IPS-NIHi7 (cell line): Measurements from ENCODE around the gene ZNF462.
"Not testable (repeated sequence)": the region's sequence is repeated elsewhere in the genome, so short reads cannot be mapped to it uniquely, and the experiment has no call there.

Source experiments
- DNase-seq: peaks from one replicate; pipeline ENCODE4 v3.0.0; 2012; ENCODE audit warnings: mixed read lengths; ENCODE audit errors: extremely low spot score

ZNF462 gene

DNA sequence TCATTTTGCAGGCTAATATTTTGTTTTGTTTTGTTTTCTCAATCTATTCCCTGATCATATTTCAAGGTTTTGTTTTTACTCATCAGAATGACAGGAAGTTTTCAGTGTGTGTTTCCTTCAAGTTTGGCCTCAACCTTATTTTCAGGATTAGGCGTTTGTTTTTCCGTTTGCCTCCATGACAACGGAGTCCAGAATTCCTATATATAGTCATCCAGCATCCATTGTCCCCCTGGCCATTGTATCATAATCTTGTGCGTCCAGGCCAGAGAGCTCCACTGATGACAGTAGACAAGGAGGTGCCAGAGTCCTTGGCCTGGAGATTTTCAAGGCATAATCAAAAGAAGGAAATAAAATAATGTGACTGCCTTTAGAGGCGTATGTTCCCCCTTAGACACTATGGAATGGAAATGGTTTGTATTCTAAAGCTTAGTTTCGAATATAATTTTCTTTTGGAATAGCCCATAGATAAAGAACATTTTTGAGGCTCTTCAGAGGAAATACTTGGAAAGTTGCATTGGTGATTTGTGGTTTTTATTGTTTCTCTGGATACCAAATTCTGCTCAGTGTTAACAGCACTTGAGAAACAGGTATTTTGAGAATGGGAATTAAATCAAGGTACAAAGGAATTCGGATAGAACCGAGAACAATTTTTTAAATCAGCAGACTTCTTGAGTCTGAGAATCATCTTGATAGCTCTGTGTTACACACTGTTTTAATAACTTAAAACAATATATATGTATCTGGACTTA lies 99.8 kb downstream of the ZNF462 start:
- DNase-seq, result no peak

DNA sequence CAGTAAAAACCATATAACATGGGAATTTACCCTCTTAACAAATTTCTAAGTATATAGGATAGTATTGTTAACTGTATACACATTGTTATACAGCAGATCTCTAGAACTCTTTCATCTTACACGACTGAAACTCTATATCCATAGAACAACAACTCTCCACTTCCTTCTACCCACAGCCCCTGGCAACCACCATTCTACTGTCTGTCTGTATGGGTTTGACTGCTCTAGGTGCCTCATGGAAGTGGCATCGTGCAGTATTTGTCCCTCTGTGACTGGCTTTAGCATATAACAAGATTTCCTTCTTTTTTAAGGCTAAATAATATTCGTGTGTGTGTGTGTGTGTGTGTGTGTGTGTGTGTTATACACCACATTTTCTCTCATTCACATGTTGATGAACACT lies 100.7 kb downstream of the ZNF462 start:
- DNase-seq, result no peak

DNA sequence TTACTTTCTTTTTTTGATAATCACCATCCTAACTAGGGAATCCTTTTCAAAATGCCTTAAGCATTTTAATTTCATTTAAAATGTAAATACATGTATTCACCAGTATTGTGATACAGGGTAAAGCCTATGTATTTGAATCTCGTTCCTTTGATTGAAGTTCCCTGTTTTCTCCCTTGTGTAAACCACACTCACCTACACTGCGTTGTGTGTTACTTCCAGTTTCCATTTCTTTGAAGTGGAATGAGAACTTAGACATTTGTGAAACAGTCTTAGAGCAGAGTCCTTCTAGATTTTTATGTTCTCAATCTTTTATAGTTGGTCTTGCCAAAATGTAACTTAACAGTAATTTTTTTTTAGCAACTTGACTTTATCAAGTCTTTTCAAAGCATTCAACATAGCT lies 101.4 kb downstream of the ZNF462 start:
- DNase-seq, result no peak

DNA sequence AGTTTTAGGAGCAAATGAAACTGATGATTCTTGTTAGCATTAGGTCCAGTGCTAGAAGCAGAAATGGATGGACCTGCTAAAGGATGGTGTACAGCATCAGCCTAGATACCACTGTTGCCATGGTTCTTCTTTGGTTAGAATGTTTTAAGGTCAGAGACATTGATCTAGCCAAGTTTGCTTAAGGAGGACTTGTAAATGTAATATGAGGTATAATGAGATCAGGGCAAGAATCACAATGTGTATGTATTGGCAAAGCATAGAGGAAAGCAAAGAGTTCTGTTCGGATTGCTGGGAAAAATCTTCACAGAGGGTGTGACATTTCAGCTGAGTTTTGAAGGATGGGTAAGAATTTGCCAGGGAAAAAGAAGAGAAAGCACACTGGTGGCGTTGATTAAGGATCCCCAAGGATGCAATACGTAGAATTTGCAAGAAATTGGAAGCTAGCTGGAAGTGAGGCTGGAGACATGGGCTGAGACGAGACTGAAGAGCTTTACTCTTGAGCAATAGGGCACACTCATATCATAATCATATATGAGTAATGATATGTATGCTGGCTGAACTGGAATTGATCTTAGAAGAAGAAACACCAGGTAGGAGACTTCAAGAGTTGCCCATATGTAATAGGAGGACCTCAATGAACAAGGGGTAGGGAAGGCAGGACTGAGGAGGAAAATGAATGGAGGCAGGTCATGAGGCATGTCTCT lies 102.0 kb downstream of the ZNF462 start:
- DNase-seq, result no peak

DNA sequence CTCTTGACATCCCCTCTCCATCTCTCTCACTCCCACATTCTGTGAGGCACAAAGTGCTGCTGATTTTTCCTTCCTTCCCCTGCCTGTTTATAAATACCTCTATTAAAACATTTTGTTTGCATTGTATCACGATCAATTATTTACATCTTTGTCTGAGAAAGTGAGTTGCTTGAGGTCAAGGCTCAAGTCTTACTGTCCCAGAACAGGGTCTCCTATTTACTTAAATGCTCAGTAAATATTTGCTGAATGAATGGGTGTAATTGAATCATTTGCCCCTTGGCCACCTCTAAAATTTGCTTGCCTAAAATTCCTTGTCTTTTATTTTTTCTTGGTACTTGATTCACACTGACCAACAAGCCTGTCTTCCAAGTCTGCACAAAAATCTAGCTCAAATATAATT lies 103.5 kb downstream of the ZNF462 start:
- no peak for DNase-seq

DNA sequence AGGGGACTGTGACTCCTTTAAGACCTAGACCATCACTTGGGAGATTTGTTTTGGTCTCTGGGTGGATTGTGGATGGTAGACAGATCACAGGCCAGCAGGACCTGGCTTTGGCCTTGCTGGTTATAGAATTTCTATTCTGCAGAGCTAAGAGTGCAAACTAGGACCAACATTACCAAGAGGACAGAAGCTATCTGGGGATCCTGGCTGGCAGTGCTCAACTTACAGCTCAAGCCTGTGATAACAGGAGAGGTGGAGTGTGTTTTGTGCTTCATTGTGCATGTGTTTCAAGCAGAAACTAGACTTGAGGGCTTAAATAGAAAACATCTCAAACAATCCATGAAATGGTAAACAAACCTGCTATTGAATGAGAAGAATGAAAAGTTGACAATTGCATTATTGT lies 106.7 kb downstream of the ZNF462 start:
- no peak for DNase-seq

DNA sequence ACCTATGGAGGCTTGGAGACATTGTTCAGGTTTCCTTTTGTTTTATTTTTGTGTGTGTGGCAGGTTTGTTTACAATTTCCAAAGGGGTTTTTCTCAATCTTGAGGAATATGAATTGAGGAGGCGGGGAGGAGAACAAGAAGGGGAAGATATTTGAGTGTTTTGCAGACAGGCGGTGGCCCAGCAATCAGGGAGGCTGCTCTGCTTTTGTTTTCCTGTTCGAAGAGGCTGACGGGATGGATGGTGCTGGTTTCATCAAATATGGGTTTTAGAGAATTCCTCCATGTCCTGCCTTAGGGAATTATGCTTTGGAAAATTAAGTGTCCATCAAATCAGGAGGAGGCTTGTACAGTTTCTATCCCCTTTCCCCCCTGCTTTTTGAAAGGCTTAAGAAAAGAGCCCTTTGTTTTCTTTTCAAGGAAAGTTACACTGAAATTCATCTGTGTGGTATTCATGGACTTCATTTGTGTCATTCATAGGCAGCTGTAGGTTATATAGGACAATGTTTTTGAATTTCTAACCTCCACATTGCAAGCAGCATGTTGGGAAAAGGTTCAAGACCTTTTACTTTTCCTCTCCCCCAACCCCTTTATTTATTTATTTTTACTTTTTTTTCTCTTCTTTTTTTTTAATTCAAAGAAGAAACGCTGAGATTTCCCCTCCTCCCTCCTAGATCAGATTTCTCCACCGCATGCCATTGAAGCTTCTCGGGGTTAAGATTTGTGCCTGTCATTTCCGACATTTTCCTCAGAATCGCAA lies 107.4 kb downstream of the ZNF462 start:
- no peak for DNase-seq

DNA sequence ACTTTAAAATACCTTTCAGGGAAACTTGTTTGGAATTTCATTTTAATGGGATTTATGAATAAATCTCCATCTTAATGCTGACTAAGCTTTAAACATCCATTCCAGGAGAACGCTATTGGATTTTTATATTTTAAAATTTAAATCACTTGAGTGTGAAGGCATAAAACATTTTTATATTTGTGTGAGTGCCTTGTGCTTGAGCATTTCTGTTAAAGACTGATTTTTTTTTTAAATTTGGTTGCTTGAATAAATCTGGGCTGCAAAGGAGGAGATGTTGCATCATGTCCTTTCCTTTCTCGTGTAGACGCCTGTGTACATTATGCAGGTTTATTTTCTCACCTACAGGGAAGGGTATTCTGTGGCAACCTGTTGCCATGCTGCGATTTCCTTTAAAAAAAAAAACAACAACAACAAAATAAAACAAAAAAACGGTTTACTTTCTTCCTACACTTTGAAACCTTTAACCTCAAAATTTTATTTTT lies 108.1 kb downstream of the ZNF462 start:
- DNase-seq, result no peak

DNA sequence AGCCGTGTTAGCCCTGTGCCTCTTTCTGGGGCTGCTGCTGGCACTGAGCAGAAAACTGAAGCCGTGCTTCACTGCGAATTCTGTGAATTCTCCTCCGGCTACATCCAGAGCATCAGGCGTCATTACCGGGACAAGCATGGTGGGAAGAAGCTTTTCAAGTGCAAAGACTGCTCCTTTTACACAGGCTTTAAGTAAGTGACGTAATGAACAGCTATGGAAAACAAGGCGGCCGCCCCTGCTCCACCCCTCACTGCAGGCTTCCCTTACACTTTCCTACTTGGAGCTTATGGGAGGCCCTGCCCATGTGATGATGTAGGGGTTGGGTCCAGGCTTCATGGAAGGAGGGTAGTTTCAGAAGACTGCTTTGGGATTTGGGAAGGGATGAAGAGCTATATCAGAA lies 109.1 kb downstream of the ZNF462 start:
- no peak for DNase-seq

DNA sequence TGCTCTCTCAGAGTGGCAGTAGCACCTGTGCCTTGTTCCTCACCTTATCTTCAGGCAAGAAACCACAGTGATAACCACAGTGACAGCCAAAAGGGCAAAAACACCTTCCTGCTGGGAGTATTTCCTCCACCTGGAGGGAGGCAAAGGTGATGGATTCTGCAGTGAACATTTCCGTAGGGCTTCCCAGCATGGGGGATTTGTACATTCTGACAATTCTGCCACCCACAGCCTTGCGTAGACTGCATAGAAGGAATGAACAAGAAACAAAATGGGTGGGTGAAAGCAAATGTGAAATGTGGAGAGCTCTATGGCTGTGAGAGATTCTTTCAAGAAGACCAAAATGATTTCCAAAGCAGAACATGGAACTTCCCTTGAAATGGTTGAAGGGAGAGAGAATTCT lies 111.4 kb downstream of the ZNF462 start:
- no peak for DNase-seq

DNA sequence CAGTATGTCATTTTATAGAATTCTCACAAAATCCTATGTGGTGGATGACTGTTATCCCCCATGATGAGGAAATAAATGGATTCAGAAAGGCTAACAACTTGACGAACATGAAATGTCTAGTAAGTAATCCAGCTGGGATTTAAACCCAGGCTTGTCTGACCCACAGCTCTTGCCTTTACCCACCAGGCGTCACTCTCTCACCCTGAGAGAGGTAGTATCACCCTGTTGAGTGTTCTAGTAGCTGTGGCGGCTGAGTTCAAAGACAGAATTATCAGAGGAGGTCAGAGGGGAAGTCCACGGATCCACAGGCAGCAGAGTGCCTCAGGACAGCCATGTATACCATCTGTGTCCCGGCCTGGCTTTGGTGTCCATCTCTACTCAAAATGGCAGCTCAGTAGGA lies 113.8 kb downstream of the ZNF462 start:
- DNase-seq, result no peak

DNA sequence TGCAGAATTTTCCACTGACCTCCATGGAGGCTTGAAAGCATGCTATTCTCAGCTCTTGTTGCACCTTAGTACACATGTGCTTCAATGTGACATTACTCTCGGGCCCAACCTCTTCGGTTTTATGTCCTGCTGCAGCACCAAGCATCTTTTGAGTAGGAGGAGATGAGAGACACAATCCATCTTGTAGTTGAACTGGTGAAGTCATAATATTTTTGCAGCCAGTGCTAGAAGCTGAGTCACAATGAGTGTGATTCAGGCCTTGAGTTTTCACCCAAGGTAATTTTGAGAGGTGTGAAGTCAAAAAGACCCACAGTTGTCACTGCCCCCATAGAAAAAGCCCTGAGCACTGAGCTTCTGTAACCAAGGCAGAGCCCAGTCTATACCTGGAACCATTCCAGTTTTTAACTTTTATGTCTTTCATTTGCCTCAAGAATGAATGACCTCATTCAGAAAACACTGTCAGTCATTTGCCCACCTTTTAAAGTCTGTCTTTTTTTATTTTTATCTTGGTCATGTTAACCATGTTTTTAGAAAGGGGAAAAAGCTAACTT lies 117.7 kb downstream of the ZNF462 start:
- no peak for DNase-seq

DNA sequence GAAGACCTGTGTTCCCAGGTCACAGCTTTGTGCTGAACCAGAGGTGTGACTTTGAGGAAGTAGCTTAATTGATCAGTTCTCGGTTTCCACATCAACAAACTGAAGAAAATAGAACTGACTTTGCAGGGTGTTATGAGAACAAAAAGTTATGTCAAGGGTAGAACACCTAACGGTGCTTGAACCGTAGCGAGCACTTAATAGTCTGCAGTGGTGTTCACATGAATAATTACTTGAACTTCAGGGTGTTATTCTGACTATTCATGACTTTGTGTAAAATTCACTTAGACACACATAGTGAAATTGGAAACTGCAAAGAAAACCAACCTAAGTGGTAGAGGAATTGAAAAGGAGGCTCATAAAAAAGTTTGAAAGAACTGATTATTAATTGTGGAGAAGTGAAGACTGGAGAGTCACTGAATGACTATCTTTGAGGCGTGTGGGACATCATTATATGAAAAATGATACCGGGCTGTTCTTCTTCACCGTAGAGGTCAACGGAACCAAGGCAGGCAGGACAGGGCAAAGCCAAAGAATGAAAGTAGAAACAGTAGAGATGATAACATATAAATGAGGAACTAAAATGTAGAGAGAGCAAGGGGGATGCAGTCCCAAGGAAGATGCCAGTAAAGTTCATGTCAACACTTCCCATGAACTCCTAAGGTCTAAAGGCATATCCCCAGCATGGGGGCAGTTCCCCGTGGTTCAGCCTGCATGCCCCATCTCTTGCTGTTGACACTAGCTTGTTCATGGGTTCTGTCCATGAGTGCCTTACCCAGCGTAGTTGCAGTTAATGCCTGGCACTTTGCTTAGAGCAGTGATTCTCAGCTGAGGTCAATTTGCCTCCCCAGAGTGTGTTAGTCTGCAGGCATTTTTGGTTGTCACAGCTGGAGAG lies 118.7 kb downstream of the ZNF462 start:
- no peak for DNase-seq

DNA sequence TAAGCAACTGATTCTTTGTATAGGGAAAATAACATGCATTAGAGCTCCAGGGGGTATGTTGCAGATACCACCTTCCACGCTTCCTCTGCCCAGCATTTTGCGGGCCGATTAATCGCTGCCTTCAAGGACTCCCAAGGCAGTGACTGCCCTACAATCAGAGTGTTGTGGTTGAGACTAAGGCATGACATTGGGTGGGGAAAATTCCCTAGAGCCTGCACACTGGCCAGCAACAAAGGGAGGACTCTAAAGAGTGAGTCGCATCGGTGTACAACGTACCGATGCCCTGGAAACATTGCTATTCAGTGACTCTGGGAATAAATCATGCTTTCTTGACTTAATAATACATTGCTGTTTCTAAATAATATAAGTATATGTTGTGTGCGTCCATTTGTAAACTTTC lies 119.7 kb downstream of the ZNF462 start:
- DNase-seq, result no peak

DNA sequence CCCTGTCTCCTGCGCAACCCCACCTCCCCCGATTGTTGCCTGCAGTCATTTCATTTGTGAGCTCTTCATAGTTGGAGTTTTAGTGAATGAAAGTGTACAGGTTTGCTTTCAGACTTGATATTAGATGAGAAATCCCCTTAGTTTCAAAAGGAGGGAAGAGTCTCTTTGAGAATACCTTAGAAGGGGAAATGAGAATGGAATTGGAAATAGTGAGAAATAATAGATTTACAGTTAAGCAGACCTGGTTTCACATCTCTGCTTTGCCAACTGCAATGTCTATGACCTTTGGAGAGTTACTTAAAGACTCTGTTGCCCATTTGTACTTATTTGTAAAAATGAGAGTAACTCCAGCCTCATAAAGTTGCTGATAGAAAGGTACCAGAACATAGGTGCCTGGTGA lies 120.4 kb downstream of the ZNF462 start:
- no peak for DNase-seq

DNA sequence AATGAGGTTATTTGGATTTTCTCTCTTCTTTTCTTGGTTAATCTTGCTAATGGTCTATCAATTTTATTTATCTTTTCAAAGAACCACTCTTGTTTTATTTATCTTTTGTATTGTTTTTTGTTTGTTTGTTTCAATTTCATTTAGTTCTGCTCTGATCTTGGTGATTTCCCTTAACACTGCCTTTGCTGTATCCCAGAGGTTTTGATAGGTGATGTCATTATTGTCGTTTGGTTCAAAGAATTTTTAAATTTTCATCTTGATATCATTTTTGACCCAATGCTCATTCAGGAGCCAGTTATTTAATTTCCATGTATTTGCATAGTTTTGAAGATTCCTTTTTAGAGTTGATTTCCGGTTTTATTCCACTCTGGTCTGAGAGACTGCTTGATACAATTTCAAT lies 126.9 kb downstream of the ZNF462 start:
- DNase-seq, result not testable (repeated sequence)

DNA sequence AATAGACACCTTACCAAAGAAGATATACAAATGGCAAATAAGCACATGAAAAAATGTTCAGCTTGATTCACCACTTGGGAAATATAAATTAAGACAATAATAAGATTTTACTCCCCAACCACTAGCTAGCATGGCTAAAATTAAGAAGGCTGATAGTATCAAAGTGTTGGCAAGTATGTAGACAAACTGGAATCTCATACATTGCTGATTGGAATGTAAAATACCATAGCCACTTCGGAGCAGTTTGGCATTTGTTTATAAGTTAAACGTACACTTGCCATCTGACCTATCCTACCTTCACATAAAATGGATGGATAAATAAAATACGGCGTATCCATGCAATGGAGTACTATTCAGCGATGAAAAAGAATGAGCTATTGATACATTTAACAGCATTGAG lies 129.2 kb downstream of the ZNF462 start:
- no peak for DNase-seq

DNA sequence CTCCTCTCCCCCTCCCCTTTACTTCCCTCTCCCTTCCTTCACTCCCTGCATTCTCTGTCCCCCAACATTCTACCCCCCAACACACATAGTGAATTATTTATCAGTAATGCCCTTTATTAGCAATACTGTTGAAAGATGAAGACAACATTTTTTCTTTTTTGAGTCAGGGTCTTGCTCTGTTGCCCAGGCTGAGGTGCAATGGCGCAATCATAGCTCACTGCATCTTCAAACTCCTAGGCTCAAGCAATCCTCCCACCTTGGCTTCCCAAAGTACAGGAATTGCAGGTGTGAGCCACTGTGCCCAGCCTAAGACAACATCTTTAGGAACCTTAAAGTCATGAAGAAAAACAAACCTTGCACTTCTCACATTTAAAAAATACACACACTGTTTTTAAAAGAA lies 130.6 kb downstream of the ZNF462 start:
- DNase-seq, result no peak

DNA sequence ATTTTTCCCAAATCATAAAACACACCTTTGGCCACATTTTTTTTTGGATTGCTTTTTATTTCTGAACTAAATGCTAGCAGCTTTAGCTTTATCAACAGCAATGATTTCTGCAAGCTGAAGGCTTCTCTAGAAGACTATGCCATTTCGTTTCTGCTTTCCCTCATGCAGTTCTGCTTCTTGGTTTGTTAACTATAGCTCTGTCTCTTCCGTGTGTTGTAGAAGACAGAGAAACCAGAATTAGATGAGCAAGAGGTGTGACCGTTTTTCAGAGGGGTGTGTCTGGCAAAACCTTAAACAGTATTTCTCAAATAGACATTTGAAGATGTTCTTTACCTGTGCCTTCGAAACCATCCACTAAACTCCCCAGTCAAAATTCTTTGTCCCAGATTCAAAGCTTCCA lies 131.5 kb downstream of the ZNF462 start:
- no peak for DNase-seq

DNA sequence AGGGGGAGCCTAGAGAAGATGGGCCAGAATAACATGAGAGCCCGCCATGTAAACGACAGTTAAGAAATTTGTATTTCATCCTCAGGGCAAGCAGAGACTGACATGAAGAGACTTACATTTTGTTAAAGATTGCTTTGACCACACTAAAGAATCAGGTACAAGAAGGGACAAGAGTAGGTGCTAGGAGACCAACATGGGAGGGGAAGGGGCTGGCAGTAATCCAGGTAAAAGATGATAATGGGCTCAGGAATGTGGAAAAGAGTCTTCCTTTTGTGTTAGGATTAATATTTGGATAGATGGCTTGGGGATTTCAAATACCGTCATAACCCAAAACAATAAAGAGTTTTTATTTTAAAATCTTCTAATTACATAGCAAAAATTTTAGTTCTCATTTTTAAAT lies 137.3 kb downstream of the ZNF462 start:
- no peak for DNase-seq

DNA sequence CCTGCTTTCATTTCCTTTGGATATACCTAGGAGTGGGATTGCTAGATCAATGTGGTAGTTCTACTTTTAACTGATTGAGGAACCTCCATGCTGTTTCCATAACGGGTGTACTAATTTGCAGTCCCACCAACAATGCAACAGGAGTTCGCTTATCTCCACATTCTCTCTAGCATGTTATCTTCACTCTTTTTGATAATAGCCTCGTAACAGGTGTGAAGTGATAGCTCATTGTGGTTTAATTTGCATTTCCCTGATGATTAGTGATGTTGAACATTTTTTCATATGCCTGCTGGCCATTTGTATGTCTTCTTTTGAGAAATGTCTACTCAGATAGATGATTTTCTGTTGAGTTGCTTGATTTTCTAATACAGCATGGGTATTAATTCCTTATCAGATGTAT lies 142.2 kb downstream of the ZNF462 start:
- DNase-seq, result no peak
